ENCODE measurements around the gene CEP350. TPM values are rescaled to one million over a fixed set of nuclear protein-coding genes. Genes with fewer than 3 reads are reported as not detected.
"Not testable (repeated sequence)": the region's sequence is repeated elsewhere in the genome, so short reads cannot be mapped to it uniquely, and the experiment has no call there.

Gene CEP350
- total and polyA plus RNA-seq, 7 donors, result 3.2 to 67.6 (median 45.2) TPM

DNA sequence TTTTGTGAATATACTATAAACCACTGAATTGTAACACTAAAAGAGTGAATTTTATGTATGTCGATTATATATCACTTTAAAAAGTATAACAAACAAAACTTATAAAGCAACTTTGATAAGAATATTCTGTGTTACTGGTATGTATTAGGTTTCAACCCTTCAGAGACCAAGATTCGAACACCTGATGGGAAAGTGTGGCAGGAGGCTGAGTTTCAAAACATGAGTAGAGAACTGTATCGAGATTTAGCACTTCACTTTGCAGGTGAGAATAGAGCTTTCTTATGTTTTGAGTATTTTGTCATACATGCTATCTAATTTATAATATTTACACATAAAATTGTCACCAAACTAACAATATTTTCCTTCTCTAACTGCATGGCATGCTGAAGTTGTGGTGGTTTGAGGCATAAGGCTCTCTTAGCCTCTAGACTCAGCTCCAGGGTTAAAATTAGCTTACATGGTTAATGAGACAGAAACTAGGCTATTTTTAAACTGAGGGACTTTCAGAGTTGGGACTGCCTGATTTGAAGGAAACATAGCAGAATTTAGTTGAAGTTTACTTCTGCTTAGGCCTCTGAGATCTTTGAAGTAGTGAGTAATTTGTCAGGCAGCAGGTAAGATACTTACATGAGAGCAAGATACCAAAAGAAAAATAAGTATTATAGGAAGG, 48.6 kb downstream of the CEP350 start:
- Histone ChIP-seq H3K27me3 (no peaks in the 10 kb centered on the region), H3K4me3 (no peak overlapping the region), H3K27ac (no peak overlapping the region), H3K9me3 (no peaks in the 10 kb centered on the region), H3K4me1 (peaks cover 0 to 6% (median 0%) of the 10 kb centered on the region in 4 donors), H3K36me3 (peaks cover 0 to 27% (median 6%) of the 10 kb centered on the region in 4 donors)
- no peak for TF ChIP-seq POLR2AphosphoS5 (IDR thresholded peaks at IDR 0.05)
- TF ChIP-seq, protein P1, sequence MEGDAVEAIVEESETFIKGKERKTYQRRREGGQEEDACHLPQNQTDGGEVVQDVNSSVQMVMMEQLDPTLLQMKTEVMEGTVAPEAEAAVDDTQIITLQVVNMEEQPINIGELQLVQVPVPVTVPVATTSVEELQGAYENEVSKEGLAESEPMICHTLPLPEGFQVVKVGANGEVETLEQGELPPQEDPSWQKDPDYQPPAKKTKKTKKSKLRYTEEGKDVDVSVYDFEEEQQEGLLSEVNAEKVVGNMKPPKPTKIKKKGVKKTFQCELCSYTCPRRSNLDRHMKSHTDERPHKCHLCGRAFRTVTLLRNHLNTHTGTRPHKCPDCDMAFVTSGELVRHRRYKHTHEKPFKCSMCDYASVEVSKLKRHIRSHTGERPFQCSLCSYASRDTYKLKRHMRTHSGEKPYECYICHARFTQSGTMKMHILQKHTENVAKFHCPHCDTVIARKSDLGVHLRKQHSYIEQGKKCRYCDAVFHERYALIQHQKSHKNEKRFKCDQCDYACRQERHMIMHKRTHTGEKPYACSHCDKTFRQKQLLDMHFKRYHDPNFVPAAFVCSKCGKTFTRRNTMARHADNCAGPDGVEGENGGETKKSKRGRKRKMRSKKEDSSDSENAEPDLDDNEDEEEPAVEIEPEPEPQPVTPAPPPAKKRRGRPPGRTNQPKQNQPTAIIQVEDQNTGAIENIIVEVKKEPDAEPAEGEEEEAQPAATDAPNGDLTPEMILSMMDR (IDR thresholded peaks at IDR 0.05), result no peak
- WGBS, 2 donors, result 88% methylated on average over 3 of the region's 3 CpGs
- intact Hi-C loops (cut with DNase I), result no loop called here
- no peak for DNase-seq

DNA sequence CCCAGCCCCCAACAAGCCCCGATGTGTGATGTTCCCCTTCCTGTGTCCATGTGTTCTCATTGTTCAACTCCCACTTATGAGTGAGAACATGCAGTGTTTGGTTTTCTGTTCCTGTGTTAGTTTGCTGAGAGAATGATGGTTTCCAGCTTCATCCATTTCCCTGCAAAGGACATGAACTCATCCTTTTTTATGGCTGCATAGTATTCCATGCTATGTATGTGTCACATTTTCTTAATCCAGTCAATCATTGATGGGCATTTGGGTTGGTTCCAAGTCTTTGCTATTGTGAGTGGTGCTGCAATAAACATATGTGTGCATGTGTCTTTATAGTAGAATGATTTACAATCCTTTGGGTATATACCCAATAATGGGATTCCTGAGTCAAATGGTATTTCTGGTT, 52.2 kb downstream of the CEP350 start:
- H3K9me3 ChIP-seq; H3K27me3 ChIP-seq; DNase-seq; H3K4me1 ChIP-seq; H3K4me3 ChIP-seq; H3K27ac ChIP-seq; intact Hi-C loops (cut with DNase I): not testable (repeated sequence)
- WGBS, 2 donors, result 97 to 98% methylated on average over 1 of the region's 1 CpG
- peaks cover 0 to 26% (median 6%) of the 10 kb centered on the region in 4 donors for H3K36me3 ChIP-seq

DNA sequence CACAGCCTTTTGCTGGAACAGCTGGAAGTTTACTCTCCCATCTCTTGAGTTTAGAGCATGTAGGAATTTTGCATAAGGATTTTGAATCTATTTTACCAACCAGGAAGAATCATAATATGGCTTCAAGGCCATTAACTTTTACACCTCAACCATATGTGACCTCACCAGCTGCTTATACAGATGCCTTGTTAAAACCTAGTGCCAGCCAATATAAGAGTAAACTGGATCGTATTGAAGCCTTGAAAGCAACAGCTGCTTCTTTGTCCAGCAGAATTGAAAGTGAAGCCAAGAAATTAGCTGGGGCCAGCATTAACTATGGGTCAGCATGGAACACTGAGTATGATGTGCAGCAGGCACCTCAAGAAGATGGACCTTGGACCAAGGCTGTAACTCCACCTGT, 65.4 kb downstream of the CEP350 start:
- Histone ChIP-seq H3K4me1 (no peaks in the 10 kb centered on the region), H3K9me3 (no peaks in the 10 kb centered on the region), H3K27ac (no peak overlapping the region), H3K36me3 (peaks cover 20 to 94% (median 24%) of the 10 kb centered on the region in 4 donors), H3K27me3 (no peaks in the 10 kb centered on the region), H3K4me3 (no peak overlapping the region)
- no peak for DNase-seq
- intact Hi-C loops (cut with DNase I), result no loop called here
- WGBS, 2 donors, result 15 to 68% methylated on average over 1 of the region's 1 CpG
- no peak for TF ChIP-seq EP300 (IDR thresholded peaks at IDR 0.05)
- TF ChIP-seq, protein P1 (IDR thresholded peaks at IDR 0.05), result no peak
- no peak for TF ChIP-seq POLR2AphosphoS5 (IDR thresholded peaks at IDR 0.05)
- no peak for TF ChIP-seq POLR2A (IDR thresholded peaks at IDR 0.05)

DNA sequence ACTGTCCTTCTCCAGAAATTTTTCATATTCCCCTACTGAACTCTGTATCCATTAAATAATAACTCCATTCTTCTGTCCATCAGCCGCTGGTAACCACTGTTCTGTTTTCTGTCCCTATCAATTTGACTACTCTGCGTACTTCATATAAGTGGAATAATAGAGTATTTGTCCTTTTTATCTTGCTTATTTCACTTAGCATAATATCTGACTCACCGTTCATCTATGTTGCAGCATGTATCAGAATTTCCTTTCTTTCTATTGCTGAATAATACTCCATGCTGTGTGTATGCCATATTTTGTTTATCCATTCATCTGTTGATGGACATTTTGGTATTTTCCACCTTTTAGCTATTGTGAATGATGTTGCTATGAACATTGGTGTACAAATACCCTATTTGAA, 71.9 kb downstream of the CEP350 start:
- H3K27me3 ChIP-seq, result no peaks in the 10 kb centered on the region
- intact Hi-C loops (cut with DNase I), result no loop called here
- H3K9me3 ChIP-seq, result no peaks in the 10 kb centered on the region
- DNase-seq, result no peak
- H3K4me3 ChIP-seq, result no peak overlapping the region
- 96% methylated on average over 3 of the region's 3 CpGs for WGBS, 2 donors
- peak overlapping the region in 3 of 4 donors; percentile 42 to 64 (median 57) for H3K27ac ChIP-seq
- H3K36me3 ChIP-seq, result peaks cover 13 to 61% (median 16%) of the 10 kb centered on the region in 4 donors
- peaks cover 0 to 31% (median 16%) of the 10 kb centered on the region in 4 donors for H3K4me1 ChIP-seq
- TF ChIP-seq POLR2AphosphoS5 (IDR thresholded peaks at IDR 0.05) (no peak), POLR2A (IDR thresholded peaks at IDR 0.05) (no peak), EP300 (IDR thresholded peaks at IDR 0.05) (no peak)
- TF ChIP-seq, protein P1 (IDR thresholded peaks at IDR 0.05), result no peak

DNA sequence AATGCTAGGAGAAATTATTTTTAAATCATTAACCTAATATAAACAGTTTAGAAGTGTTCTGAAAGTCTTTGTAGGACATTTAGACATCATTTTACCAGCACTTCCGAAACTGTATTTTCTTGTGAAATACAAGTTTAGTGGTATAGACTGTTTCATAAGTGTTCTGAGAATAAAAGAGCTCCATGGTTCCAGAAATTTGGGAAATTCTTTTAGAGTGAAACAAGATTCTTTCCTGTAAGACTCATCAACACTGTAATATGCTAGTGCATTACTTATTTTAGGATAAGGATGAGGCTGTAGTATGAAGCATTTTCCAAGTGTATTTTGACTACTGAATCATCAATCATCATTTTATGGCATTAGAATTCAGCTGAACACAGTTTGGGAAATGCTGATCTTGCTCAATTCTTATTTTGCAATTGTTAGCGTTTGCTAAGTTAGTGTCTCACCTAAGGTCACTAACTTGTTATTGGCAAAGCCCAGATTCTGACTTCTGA, 73.4 kb downstream of the CEP350 start:
- Histone ChIP-seq H3K9me3 (no peaks in the 10 kb centered on the region), H3K27me3 (no peaks in the 10 kb centered on the region), H3K27ac (peak overlapping the region in 3 of 4 donors; percentile 53 to 76 (median 57)), H3K36me3 (peaks cover 8 to 61% (median 13%) of the 10 kb centered on the region in 4 donors), H3K4me3 (no peak overlapping the region), H3K4me1 (peaks cover 0 to 31% (median 16%) of the 10 kb centered on the region in 4 donors)
- TF ChIP-seq, protein P1 (IDR thresholded peaks at IDR 0.05), result no peak
- no peak for TF ChIP-seq POLR2A (IDR thresholded peaks at IDR 0.05)
- TF ChIP-seq EP300 (IDR thresholded peaks at IDR 0.05), result no peak
- TF ChIP-seq POLR2AphosphoS5 (IDR thresholded peaks at IDR 0.05), result peak in 3 of 4 donors; percentile 13 to 58 (median 38)
- 86 to 87% methylated on average over 2 of the region's 2 CpGs for WGBS, 2 donors
- no peak for DNase-seq
- intact Hi-C loops (cut with DNase I), result no loop called here
